ENCODE data around the gene SASH1.

Gene SASH1

DNA sequence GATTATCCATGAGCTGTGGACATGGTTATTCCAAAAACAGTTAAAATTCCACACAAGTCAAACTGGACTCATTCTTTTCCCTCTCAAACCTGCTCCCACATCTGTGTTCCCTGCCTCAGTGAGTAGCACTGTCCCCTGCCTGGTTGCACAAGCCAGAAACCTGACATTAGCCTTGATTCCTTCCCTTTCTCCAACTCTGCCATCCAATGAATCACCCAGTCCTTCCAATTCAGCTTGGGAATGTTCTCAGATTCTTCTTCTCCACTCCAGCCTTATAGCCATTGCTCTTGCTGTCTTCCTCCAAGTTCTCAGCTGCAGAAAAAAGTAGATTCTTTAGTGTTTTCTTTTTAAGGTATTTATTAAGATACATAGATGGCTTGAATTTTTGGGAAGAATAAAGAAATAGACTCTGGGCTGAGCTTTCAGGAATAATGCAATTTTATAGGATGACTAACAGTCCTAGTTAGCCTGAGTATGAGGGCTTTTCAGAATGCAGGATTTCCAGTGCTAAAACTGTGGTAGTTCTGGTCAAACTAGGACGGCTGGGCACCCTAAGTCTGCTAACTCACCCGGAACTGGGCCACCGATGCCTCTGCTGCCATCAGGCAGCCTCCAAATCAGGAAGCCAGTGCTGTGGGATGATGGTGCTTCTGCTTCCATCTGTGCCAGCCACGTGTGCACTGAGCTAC lies 18.2 kb upstream of the SASH1 start:
- ChIA-PET POLR2A (no interaction called here), CTCF (no interaction called here)
- no peak for DNase-seq (ENCODE audit: extremely low spot score)
- no peak for TF ChIP-seq SUZ12 (IDR thresholded peaks at IDR 0.05)
- TF ChIP-seq FOXA1 (IDR thresholded peaks at IDR 0.05) = no peak
- TF ChIP-seq FOXK2 (IDR thresholded peaks at IDR 0.05) = no peak
- no peak for TF ChIP-seq FOXM1 (IDR thresholded peaks at IDR 0.05; ENCODE audit: borderline replicate concordance)
- TF ChIP-seq, protein P1, sequence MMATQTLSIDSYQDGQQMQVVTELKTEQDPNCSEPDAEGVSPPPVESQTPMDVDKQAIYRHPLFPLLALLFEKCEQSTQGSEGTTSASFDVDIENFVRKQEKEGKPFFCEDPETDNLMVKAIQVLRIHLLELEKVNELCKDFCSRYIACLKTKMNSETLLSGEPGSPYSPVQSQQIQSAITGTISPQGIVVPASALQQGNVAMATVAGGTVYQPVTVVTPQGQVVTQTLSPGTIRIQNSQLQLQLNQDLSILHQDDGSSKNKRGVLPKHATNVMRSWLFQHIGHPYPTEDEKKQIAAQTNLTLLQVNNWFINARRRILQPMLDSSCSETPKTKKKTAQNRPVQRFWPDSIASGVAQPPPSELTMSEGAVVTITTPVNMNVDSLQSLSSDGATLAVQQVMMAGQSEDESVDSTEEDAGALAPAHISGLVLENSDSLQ (IDR thresholded peaks at IDR 0.05) = no peak
- TF ChIP-seq L3MBTL2 (conservative IDR thresholded peaks at IDR 0.05) = no peak
- no peak for TF ChIP-seq ARNT (IDR thresholded peaks at IDR 0.05)
- TF ChIP-seq NFRKB (IDR thresholded peaks at IDR 0.05) = no peak
- TF ChIP-seq CTBP1 (IDR thresholded peaks at IDR 0.05; ENCODE audit: borderline replicate concordance) = no peak
- no peak for TF ChIP-seq BHLHE40 (IDR thresholded peaks at IDR 0.05; ENCODE audit: borderline replicate concordance)
- no peak for TF ChIP-seq ZNF384 (IDR thresholded peaks at IDR 0.05)

DNA sequence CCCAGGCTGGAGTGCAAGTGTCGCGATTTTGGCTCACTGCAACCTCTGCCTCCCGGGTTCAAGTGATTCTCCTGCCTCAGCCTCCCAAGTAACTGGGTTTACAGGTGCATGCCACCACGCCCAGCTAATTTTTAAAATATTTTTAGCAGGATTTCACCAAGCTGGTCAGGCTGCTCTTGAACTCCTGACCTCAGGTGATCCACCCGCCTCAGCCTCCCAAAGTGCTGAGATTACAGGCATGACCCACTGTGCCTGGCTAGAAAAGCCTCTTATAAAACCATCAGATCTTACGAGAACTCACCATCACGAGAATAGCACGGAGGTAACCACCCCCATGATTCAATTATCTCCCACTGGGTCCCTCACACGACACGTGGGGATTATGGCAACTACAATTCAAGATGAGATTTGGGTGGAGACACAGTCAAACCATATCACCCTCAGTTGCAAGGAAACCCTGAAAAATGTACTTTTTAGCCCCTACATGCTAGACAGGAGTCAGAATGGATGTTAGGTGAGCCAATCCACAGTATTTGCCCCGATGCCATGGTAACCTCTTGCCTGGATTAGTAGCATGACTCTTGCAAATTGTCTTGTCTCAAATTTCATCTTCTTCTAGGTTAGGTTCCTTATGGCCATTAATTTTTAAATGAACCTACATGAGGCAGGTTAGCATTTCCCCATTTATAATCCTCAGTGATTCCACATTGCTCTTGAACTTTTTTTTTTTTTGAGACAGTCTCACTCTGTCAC lies 17.1 kb upstream of the SASH1 start:
- TF ChIP-seq, protein P1 (IDR thresholded peaks at IDR 0.05) = no peak
- TF ChIP-seq FOXK2 (IDR thresholded peaks at IDR 0.05) (no peak), L3MBTL2 (conservative IDR thresholded peaks at IDR 0.05) (no peak), SP1 (IDR thresholded peaks at IDR 0.05) (no peak), SUZ12 (IDR thresholded peaks at IDR 0.05) (no peak), TARDBP (IDR thresholded peaks at IDR 0.05) (no peak), HDGF (IDR thresholded peaks at IDR 0.05; ENCODE audit: borderline replicate concordance) (no peak), FOXA1 (IDR thresholded peaks at IDR 0.05) (no peak), FOXM1 (IDR thresholded peaks at IDR 0.05; ENCODE audit: borderline replicate concordance) (no peak), BHLHE40 (IDR thresholded peaks at IDR 0.05; ENCODE audit: borderline replicate concordance) (no peak), ZNF384 (IDR thresholded peaks at IDR 0.05) (no peak), CTBP1 (IDR thresholded peaks at IDR 0.05; ENCODE audit: borderline replicate concordance) (no peak), LEF1 (IDR thresholded peaks at IDR 0.05; ENCODE audit: borderline replicate concordance) (no peak), ELF4 (IDR thresholded peaks at IDR 0.05) (no peak), NFRKB (IDR thresholded peaks at IDR 0.05) (no peak), ARNT (IDR thresholded peaks at IDR 0.05) (no peak)
- no peak for DNase-seq (ENCODE audit: extremely low spot score)
- ChIA-PET POLR2A (no interaction called here), CTCF (no interaction called here)

DNA sequence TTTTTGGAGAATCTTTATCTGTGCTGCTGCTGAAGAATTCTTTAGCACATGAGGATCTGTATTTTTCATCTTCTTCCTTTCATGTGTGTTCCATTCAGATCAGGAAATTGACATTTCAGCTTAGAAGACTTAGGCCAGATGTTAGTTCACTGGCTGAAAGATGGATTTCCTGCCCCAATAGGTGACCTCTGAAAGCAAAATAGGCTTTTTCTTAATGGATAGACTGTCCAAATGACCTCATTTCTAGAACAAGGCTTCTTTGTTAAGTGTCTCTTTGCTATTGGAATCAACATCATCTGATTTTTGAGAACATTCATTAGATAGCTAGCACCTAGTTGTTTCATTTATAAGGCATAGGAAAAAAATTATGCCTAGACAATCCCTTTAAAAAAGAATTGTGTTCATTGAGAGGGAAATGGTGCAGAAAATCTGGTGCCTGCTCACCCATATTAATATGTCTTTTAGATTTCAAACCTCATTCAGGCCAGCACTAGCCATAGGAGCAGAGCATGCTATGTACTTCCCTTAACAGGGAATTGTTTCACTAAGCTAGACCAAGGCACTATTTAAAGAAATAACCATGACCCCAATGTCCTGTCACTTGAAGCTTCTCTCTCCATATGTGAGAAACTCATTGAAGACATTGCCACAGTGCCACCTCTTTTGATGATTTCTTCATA lies 13.6 kb upstream of the SASH1 start:
- no peak for DNase-seq (ENCODE audit: extremely low spot score)
- TF ChIP-seq FOXA1 (IDR thresholded peaks at IDR 0.05) = no peak
- CTCF ChIA-PET = no interaction called here
- POLR2A ChIA-PET = interaction anchor here (1.0 kb wide), 1 partner anchor 14 kb away, joined by 5 read pairs; the partner anchor contains the start of gene SASH1

DNA sequence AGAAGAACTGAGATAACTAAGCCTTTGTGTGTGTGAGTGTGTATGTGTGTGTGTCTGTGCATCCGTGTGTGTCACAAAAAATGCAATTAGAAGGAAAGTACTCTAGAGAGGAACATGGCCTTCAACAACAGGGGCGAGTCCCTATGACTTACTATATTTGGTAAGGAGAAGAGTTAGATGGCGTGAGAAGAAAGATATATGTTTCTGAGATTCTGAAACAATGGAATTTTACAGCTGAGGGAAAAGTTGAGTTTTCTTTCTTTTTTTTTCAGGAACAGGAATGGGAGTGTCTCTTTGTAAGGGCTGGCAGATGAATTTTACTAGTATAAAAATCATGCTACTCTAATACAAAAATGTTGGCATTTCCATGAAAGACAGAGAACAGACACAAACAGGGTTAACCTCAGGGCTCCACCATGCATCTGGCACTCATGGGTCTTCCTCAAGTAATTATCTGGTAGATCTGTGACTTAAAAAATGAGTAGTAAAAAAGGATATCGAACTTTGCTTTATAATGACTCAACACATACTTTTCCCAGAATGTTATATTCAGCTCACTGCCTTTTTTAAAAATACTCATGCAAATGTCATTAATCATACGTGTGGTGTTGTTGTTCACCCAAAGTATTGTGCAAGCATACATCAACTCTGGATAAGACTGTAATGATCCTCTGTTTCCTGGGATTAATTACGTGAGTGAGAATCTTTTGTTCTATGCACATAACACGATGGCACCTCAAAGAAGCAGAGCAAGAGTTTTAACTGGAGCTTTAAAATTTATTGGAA lies 12.8 kb upstream of the SASH1 start:
- DNase-seq (ENCODE audit: extremely low spot score) = no peak
- TF ChIP-seq NFRKB (IDR thresholded peaks at IDR 0.05) (no peak), HDGF (IDR thresholded peaks at IDR 0.05; ENCODE audit: borderline replicate concordance) (no peak), TARDBP (IDR thresholded peaks at IDR 0.05) (no peak), ZNF384 (IDR thresholded peaks at IDR 0.05) (no peak), SP1 (IDR thresholded peaks at IDR 0.05) (no peak), L3MBTL2 (conservative IDR thresholded peaks at IDR 0.05) (no peak), CTBP1 (IDR thresholded peaks at IDR 0.05; ENCODE audit: borderline replicate concordance) (no peak), FOXA1 (IDR thresholded peaks at IDR 0.05) (no peak), LEF1 (IDR thresholded peaks at IDR 0.05; ENCODE audit: borderline replicate concordance) (no peak), FOXM1 (IDR thresholded peaks at IDR 0.05; ENCODE audit: borderline replicate concordance) (no peak), SUZ12 (IDR thresholded peaks at IDR 0.05) (no peak), FOXK2 (IDR thresholded peaks at IDR 0.05) (no peak), ELF4 (IDR thresholded peaks at IDR 0.05) (no peak), ARNT (IDR thresholded peaks at IDR 0.05) (no peak), BHLHE40 (IDR thresholded peaks at IDR 0.05; ENCODE audit: borderline replicate concordance) (no peak)
- TF ChIP-seq, protein P1 (IDR thresholded peaks at IDR 0.05) = no peak
- POLR2A ChIA-PET = interaction anchor here (1.0 kb wide), 1 partner anchor 13 kb away, joined by 5 read pairs; the partner anchor contains the start of gene SASH1
- CTCF ChIA-PET = no interaction called here

DNA sequence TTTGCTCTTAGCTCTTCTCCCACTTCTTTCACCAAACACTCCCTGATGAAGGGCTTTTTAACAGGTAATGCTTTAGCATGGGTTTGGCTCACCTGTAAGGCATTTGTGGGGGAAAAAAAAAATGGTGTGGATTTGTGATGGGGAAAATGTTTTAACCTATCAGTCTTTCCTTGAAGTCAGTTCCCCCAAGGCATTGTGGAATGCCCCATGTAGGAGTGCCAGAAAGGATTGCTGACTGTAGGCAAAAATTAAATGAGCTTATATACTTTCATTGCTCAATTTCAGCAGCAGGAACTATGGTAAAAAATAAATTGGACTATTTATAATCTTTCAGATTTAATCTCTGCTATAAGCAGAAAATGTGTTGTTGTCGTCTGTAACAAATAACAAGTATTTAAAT lies 10.6 kb upstream of the SASH1 start:
- ChIA-PET CTCF (interaction anchor here (0.7 kb wide), 1 partner anchor 666 kb away, joined by 3 read pairs; no protein-coding TSS in a partner anchor), POLR2A (no interaction called here)
- no peak for DNase-seq (ENCODE audit: extremely low spot score)
- TF ChIP-seq LEF1 (IDR thresholded peaks at IDR 0.05; ENCODE audit: borderline replicate concordance) (no peak), SP1 (IDR thresholded peaks at IDR 0.05) (no peak), ARNT (IDR thresholded peaks at IDR 0.05) (no peak), CTBP1 (IDR thresholded peaks at IDR 0.05; ENCODE audit: borderline replicate concordance) (no peak), FOXM1 (IDR thresholded peaks at IDR 0.05; ENCODE audit: borderline replicate concordance) (no peak), ZNF384 (IDR thresholded peaks at IDR 0.05) (no peak), FOXA1 (IDR thresholded peaks at IDR 0.05) (no peak), L3MBTL2 (conservative IDR thresholded peaks at IDR 0.05) (no peak), ELF4 (IDR thresholded peaks at IDR 0.05) (no peak), HDGF (IDR thresholded peaks at IDR 0.05; ENCODE audit: borderline replicate concordance) (no peak), NFRKB (IDR thresholded peaks at IDR 0.05) (no peak), SUZ12 (IDR thresholded peaks at IDR 0.05) (no peak), TARDBP (IDR thresholded peaks at IDR 0.05) (no peak), BHLHE40 (IDR thresholded peaks at IDR 0.05; ENCODE audit: borderline replicate concordance) (no peak), FOXK2 (IDR thresholded peaks at IDR 0.05) (no peak)
- TF ChIP-seq, protein P1 (IDR thresholded peaks at IDR 0.05) = no peak
